Adipocyte (in vitro differentiated cells): Measurements from ENCODE around the gene FCN1.
A peak's percentile ranks its signal among the peaks of the same experiment; 100 is the strongest.

Experiments used
- DNase-seq: peaks from one replicate; pipeline ENCODE4 v3.0.0-alpha.2; 2015; ENCODE audit warnings: low read depth
- H3K27me3 ChIP-seq: replicated peaks from 2 replicates; pipeline ENCODE4 v1.7.0; 2013; ENCODE audit warnings: mild to moderate bottlenecking, low read length, moderate library complexity; ENCODE audit not compliant: control insufficient read depth, insufficient read depth
- H3K36me3 ChIP-seq: 2 replicates; pipeline ENCODE4 v1.7.0; 2013; ENCODE audit warnings: low read length, mild to moderate bottlenecking, moderate library complexity; ENCODE audit not compliant: control insufficient read depth, insufficient read depth, severe bottlenecking
- H3K4me1 ChIP-seq: 2 replicates; pipeline ENCODE4 v1.7.0; 2013; ENCODE audit warnings: mild to moderate bottlenecking, low read length, moderate library complexity; ENCODE audit not compliant: control insufficient read depth, insufficient read depth
- H3K4me3 ChIP-seq: 2 replicates; pipeline ENCODE4 v1.7.0; 2013; ENCODE audit warnings: mild to moderate bottlenecking, low read length, moderate library complexity
- H3K9ac ChIP-seq: 2 replicates; pipeline ENCODE4 v1.7.0; 2013; ENCODE audit warnings: mild to moderate bottlenecking, low read length, moderate library complexity
- H3K9me3 ChIP-seq: 2 replicates; pipeline ENCODE4 v1.7.0; 2013; ENCODE audit warnings: mild to moderate bottlenecking, low read length, moderate library complexity; ENCODE audit not compliant: control insufficient read depth

The FCN1 gene

GRCh38 chr9:134908524-134909309 is 9.0 kb downstream of the FCN1 start:
- H3K9ac ChIP-seq: no peak overlapping the region
- DNase-seq: no peak
- peaks cover 4% of the 10 kb centered on the region for H3K9me3 ChIP-seq
- H3K36me3 ChIP-seq: no peaks in the 10 kb centered on the region
- H3K4me1 ChIP-seq: no peaks in the 10 kb centered on the region
- H3K4me3 ChIP-seq: no peak overlapping the region
- peaks cover 33% of the 10 kb centered on the region for H3K27me3 ChIP-seq

- no peaks in the 10 kb centered on the region for H3K36me3 ChIP-seq
- no peak for DNase-seq
- H3K9me3 ChIP-seq: peaks cover 27% of the 10 kb centered on the region
- H3K27me3 ChIP-seq: peaks cover 14% of the 10 kb centered on the region
- H3K4me1 ChIP-seq: no peaks in the 10 kb centered on the region
- no peak overlapping the region for H3K9ac ChIP-seq
- no peak overlapping the region for H3K4me3 ChIP-seq
Observed at GRCh38 chr9:134902936-134903335, 14.8 kb downstream of the FCN1 start.

- no peak overlapping the region for H3K4me3 ChIP-seq
- peaks cover 13% of the 10 kb centered on the region for H3K27me3 ChIP-seq
- DNase-seq: no peak
Observed at GRCh38 chr9:134899818-134900217, 17.9 kb downstream of the FCN1 start.

GRCh38 chr9:134899168-134899567 is 18.5 kb downstream of the FCN1 start:
- no peak for DNase-seq
- no peaks in the 10 kb centered on the region for H3K36me3 ChIP-seq

More at GRCh38 chr9:134899818-134900217, 17.9 kb downstream of the FCN1 start:
- no peaks in the 10 kb centered on the region for H3K36me3 ChIP-seq
- no peak overlapping the region for H3K9ac ChIP-seq
- peaks cover 29% of the 10 kb centered on the region for H3K9me3 ChIP-seq
- peaks cover 3% of the 10 kb centered on the region for H3K4me1 ChIP-seq

GRCh38 chr9:134898319-134898718 is 19.4 kb downstream of the FCN1 start:
- peaks cover 13% of the 10 kb centered on the region for H3K27me3 ChIP-seq
- no peak for DNase-seq
- H3K4me3 ChIP-seq: no peak overlapping the region
- peaks cover 3% of the 10 kb centered on the region for H3K4me1 ChIP-seq
- no peak overlapping the region for H3K9ac ChIP-seq
- H3K36me3 ChIP-seq: no peaks in the 10 kb centered on the region
- peaks cover 23% of the 10 kb centered on the region for H3K9me3 ChIP-seq

More at GRCh38 chr9:134899168-134899567, 18.5 kb downstream of the FCN1 start:
- peaks cover 29% of the 10 kb centered on the region for H3K9me3 ChIP-seq
- peaks cover 13% of the 10 kb centered on the region for H3K27me3 ChIP-seq
- no peak overlapping the region for H3K4me3 ChIP-seq
- no peak overlapping the region for H3K9ac ChIP-seq
- peaks cover 3% of the 10 kb centered on the region for H3K4me1 ChIP-seq

GRCh38 chr9:134897584-134898170 is 20.0 kb downstream of the FCN1 start:
- H3K9me3 ChIP-seq: peaks cover 23% of the 10 kb centered on the region
- H3K27me3 ChIP-seq: peaks cover 13% of the 10 kb centered on the region
- H3K4me3 ChIP-seq: no peak overlapping the region
- H3K36me3 ChIP-seq: no peaks in the 10 kb centered on the region
- H3K9ac ChIP-seq: no peak overlapping the region
- no peak for DNase-seq
- peaks cover 3% of the 10 kb centered on the region for H3K4me1 ChIP-seq

GRCh38 chr9:134896834-134897583 is 20.7 kb downstream of the FCN1 start:
- H3K36me3 ChIP-seq: no peaks in the 10 kb centered on the region
- peaks cover 23% of the 10 kb centered on the region for H3K9me3 ChIP-seq
- no peak overlapping the region for H3K9ac ChIP-seq
- H3K4me1 ChIP-seq: peaks cover 3% of the 10 kb centered on the region
- no peak for DNase-seq
- H3K27me3 ChIP-seq: peaks cover 13% of the 10 kb centered on the region
- no peak overlapping the region for H3K4me3 ChIP-seq

GRCh38 chr9:134895908-134896833 is 21.5 kb downstream of the FCN1 start:
- Histone ChIP-seq H3K9ac (no peak overlapping the region), H3K9me3 (peaks cover 23% of the 10 kb centered on the region), H3K4me3 (no peak overlapping the region), H3K36me3 (no peaks in the 10 kb centered on the region), H3K4me1 (peaks cover 3% of the 10 kb centered on the region), H3K27me3 (peaks cover 19% of the 10 kb centered on the region)
- peak; percentile 51 for DNase-seq

GRCh38 chr9:134895567-134895907 is 22.2 kb downstream of the FCN1 start:
- no peak overlapping the region for H3K4me3 ChIP-seq
- H3K27me3 ChIP-seq: peaks cover 19% of the 10 kb centered on the region
- no peaks in the 10 kb centered on the region for H3K36me3 ChIP-seq
- peaks cover 3% of the 10 kb centered on the region for H3K4me1 ChIP-seq
- no peak for DNase-seq
- H3K9ac ChIP-seq: no peak overlapping the region
- peaks cover 23% of the 10 kb centered on the region for H3K9me3 ChIP-seq

GRCh38 chr9:134895097-134895496 is 22.6 kb downstream of the FCN1 start:
- peaks cover 19% of the 10 kb centered on the region for H3K27me3 ChIP-seq
- no peak for DNase-seq
- H3K9me3 ChIP-seq: peaks cover 23% of the 10 kb centered on the region
- no peaks in the 10 kb centered on the region for H3K36me3 ChIP-seq
- H3K9ac ChIP-seq: no peak overlapping the region
- H3K4me3 ChIP-seq: no peak overlapping the region
- H3K4me1 ChIP-seq: peaks cover 3% of the 10 kb centered on the region
